Stimulated activated CD8-positive, alpha-beta memory T cell treated with anti-CD3 and anti-CD28 coated beads, Interleukin-7, amount 100 ng/mL, for 24 hours (primary cell): ENCODE measurements around the gene MGAT5B.

Source experiments
- DNase-seq: peaks from one replicate; pipeline ENCODE4 v3.0.0-alpha.2; 2020; ENCODE audit warnings: low read depth

MGAT5B gene

DNA sequence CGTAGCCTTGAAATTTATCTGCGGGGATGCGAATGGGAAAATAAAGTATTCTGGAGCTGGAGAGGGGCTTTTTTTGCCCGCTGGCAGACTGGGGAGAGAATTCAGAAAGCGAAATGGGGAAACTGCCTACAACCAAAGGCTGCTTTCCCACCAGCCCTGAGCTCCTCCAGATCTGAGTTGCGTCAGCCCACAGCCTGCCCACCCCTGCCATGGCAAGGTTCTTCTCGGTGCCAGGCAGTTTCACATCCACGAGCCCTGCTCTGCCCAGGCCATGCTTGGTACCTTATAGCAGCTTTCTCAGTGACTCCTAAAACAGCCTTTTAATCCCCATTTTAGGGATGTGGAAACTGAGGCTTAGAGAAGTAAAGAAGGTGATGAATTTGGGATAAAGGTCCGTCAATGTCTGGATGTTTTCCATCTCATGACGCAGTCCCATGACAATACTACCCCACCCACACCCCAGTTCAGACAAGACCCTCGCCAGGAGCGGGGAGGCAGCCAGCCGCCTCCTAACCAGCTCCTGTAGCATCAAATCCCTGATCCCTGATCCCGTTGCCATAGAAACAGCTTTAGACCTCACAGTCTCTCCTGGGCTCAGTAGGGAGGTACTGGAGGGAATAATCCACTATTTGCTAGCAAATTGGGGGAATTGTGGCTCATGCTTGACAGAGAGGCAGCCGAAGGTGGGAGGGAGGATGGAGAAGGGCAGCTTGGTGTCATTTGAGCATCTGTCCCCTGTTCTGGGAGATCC is 113.5 kb downstream of the MGAT5B start:
- no peak for DNase-seq

DNA sequence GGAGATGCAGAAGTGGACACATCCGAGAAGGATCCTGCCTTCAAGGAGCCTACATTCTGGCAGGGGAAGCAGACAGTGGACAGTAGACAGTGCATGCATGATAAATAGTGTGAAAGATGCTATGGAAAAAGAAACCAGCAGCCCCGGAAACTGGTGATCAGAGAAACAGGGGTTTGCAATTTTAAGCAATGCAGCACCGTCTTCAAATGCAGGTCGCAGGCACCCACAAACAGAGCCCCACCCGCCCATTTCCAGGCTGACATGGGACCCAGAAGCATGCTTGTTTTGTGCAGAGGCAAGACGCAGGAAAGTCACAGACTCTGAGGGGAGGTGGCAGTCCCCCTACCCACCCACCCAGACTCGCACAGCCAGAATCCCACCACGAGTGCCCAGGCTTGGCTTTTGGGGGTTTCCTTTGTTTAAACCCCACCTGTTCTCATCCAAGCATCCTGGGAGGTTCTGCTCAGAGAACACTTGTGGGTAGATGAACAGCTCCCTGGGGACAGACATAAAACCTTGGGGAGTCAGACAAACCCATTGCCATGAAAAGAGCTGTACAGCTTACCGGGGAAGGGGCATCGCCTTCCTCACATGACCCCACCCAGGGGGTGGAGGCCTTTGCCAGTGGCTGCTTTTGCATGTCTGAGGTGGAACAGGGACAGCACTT is 114.3 kb downstream of the MGAT5B start:
- no peak for DNase-seq

DNA sequence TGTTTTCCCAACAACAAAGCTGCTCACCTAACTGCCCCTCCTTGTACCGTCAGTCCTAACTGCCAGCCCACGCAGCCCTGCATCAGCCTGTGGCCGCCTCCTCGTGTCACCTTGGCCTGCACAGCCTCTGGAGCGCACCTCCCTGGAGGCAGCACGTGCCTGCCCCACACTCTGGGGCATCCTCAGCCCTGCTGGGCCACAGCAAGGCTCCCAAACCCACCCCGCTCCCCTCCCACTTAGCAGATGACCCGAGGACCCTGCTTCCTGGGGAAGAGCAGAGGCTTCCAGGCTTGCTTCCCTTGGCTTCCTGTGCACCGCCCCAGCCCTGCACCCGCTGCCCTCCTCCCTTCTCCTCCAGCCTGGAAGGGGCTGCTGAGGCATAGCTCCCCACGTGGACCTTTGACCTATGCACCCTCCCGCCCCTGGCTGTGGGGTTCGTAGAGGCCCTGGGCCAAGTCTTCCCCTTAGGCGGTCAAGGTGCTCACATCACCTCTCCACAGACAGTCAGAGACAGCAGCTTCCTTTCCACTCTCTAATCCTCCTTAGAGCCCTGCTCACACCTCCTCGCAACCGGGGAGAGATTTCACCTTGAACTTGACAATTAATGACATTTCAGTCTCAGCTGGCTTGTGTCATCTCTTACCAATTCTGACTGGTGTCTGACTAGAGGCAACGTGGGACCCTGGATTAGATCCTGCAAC is 115.0 kb downstream of the MGAT5B start:
- DNase-seq = no peak

DNA sequence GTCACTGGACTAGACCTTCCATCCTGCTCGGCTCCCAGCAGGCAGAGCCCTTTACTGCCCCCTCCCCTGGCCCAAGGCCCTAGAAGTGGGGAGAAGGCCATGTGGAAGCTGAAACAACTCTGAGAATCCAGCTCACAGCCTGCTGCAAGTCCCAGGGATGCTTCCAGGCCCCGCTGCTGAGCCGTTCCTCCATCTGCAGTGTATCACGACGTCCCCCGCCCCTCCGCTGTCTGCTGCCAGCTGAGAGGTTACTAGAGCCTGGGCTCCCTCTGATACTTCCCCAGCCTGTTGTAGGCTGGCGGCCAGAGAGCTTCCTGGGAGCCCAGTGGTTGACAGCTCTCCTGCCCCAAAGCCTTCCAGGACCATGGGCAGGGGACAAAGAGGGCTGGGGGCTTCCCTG is 118.2 kb downstream of the MGAT5B start:
- DNase-seq = no peak

DNA sequence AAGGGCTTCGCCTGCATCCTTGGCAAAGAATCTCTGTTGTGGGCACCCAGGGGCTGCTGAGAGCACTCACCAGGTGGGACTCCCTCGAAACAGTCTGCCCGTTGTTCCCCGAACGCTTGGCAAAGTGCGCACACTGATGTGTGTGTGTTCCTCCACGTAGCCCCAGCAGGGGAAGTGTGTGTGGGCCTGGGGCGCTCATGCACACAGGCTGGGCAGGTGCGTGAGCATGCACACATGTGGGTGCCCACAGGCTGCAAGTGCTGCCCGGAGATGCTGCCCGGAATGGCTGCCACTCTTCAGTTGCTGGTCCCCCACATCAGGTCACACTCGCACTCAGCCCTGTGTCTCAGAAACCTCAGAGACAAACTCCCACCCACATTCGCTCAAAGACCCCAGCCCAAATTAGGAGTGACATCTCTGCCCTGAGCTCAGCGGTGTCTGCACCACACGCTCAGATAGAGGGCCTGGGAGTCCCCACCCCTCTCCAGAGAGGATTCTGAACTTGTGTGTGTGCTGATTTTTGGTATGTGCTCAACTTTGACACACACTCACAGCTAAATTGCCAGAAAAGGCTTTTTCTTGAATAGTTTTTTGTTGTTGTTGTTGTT is 119.4 kb downstream of the MGAT5B start:
- DNase-seq = no peak

DNA sequence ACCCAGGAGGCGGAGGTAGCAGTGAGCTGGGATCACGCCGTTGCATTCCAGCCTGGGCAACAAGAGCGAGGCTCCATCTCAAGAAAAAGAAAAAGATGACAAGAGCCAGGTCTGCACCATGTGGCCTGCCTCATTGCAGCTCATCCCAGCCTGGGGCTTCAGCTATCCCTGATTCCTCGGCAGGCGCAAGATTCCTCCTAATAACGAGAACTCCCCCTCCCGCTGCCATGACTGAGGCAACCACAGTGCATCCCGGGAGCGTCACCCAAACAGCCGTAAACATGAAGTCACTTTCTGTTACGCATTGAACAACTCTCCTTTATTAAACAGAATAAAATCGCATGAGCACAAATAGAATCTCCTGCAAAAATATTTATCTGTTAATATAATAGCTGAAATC is 120.6 kb downstream of the MGAT5B start:
- no peak for DNase-seq

DNA sequence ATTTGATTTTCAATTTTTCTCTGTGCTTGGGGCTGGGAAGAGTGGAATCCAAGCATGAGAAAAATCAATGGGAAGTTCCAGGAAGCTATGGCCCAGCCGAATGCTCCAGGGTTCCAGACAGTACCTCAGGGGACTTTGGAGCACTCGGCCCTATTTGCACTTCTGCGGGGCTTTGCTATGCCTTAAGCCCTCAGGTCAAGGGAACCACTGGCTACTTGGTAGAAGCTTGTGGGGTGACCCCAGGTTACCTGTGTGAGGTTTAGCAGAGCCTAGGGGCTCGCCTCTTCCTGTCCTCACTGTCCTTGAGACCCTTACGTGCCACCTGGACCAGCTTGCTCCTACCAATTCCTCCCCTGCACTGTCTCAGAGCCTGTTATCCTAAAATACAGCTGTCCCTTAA is 121.3 kb downstream of the MGAT5B start:
- DNase-seq = no peak

DNA sequence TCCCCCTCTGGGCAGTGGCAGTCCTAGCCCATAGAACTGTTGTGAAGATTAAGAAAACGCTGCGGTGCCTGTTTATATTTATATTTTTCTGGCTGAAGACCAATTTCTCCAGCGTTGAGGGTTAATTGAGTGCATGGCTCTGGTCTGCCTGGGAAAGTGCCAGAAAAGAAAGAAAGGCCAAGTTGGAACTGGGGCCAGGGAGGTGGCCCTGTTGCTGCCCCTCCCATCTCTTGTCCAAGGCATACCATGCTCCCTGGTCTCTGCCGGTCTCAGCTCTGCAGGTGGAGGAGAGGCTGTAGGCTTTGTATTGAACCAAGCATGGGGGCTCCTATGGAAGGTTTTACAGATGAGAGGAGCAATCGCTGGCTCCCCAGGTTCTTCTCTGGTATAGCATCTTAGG is 124.7 kb downstream of the MGAT5B start:
- no peak for DNase-seq

DNA sequence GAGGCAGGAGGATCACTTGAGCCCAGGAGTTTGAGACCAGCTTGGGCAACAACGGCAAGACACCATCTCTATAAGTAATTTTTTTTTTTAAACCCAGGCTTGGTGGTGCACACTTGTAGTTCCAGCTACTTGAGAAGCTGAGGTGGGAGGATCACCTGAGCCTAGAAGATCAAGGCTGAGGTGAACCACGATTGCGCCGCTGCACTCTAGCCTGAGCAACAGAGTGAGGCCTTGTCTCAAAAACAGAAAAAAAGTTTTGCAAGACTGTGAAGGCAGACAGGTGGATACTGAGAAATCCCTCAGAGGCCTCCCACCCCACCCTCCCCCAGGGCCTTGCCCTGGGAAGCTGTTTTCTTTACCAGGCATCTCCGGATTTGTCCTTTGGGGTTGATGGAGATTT is 125.4 kb downstream of the MGAT5B start:
- no peak for DNase-seq

DNA sequence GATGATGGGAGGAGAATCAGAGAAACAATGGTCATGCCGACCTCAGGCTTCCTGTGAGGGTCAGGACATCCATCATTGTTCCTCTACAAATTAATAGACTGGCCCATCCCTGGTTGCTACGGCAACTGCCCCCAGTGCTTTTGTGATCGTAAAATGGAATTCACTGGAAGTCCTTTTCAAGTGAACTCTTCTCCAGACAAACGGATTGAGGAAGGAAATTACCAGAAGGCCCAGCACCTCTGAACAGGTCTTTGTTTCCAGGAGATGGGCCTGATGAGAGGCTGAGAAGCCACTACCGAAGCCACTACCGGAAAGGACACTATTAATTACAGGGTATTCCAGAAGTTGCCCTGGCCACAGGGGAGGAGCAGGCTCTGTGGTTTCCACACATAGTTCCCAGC is 126.0 kb downstream of the MGAT5B start:
- no peak for DNase-seq

DNA sequence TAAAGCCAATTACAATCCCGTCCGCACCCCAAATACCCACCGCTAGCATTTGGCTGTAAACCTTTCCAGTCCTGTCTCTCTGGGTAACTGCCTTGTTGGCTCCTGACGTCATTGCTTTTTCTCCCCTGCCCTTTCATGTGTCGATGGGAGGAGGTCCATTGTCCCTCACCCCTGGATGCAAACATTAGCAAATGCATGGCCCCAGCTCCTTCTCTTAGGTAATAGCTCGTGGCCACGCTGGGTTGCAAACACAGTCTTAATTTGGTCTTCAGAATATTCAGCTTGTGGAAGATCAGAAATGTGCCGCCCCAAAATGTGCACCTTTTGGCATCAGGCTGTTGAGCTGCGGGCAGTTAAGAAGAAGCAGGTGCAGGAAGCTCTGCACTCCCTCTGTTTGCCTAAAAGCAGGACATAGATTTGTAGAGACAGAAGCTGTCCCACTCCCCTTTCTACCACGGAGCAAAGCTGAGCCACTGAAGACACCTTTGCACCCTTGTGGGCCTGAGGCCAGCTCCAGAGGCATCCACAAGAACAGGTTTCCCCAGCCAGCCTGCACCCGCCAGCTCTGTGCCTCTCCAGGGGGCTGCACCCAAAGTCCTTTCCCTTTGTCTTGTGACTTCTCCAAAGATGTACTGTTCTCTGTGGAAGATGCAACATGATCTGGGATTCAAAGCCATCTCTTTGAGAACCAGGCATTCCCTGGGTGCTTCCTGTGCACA is 127.3 kb downstream of the MGAT5B start:
- DNase-seq = no peak

DNA sequence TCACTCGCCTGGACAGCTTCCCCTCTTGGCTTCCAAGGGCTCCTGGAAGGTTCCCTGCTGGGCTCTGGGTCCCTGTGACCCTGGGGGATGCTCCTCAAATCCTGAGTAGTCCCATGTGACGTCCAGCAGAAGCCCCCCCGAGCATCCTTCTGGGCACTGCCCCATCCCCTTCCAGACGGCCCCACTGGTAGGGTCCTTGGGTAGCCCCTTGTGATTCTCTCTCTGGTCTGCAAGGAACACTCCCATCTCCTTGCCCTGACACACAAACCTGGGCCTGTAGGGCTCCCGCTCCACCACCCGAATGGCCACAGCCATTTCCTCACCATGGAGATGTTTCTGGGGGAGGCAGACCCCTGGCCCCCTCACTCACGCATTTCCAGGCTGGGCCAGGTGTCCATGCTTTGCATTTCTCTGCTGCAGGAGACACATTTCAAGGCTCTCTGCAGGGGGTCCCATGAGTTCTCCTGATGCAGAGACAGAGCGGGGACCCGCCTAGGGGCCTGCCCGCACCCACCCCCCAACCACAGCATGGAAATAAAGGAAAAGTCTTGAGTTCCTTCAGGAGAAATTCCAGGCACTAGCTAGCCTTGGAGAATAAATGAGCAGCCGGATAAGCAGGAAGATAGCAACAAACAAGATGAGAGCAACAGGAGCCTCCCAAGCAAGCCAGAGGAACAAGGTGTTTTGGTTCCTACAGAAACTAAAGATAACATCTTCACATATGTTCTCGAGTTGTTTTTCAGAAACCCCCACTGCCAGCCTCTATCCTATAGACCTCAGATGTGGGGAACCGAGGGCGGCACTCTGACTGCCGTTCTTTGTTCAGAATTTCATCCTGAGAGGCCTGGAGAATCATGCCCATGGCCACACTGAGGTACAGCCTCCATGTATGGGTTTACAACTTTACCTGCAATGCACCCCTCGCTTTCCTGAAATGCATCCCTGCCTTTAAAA is 128.8 kb downstream of the MGAT5B start:
- no peak for DNase-seq

DNA sequence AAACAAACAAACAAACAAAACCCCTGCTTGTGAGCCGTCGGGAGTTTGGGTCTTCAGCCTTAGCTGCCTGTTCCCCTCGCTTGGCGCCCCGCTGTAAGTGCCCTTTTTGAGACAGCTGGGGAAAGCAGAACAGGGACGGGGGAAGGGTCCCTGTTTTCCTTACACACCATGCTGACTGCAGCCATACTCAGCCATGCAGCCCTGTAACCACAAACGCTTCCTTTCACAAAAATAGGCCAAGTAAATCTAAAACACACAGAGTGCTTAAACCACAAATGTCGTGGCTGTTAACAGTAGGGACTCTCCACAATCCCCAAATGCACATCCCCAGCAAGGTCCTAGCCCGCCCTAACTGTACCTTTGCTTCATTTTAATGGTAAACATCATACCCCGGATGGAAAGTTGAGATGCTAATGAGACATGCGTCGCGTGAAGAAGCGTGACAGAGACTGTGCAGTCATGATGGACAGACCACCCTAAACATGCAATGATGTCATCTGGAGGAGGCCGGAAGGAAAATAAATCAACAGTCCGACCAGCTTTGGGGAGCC is 129.9 kb downstream of the MGAT5B start:
- no peak for DNase-seq

DNA sequence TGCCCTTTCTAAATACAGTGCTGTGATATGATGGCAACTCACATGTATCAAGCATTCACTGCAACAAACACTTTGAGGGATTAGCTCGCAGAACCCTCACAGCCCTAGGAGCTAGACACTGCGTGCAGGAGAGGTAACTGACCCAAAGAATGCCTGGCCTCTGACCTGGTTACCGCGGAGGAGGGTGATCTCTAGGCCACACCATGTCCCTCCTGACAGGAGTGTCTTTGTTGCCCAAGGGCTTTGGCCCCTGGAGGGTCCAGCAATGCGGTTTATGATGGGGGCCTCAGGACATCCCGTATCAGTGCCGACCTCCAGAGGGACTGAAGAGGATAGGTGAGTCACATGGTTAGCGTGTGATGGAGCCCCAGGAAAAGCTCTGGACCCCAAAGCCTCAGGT is 130.6 kb downstream of the MGAT5B start:
- DNase-seq = no peak
